GM23338 (cell line): ENCODE measurements around the gene CCT6B. TPM values are rescaled to one million over a fixed set of nuclear protein-coding genes. Genes with fewer than 3 reads are reported as not detected.

ENCODE experiments used
- ATAC-seq: fragments of 200-7000 bp; cut with Tn5 transposase; 3 replicates; pipeline ENCODE4 v1.9.1; 2020
- DNase-seq: peaks from one replicate; pipeline ENCODE4 v3.0.0-alpha.2; 2015; ENCODE audit warnings: low spot score
- H2AFZ ChIP-seq: fragments of 200-600 bp; sonication (generic); 2 replicates; pipeline ENCODE4 v1.8.0; 2016; ENCODE audit warnings: antibody characterized with exemption, mild to moderate bottlenecking, moderate library complexity
- H3F3A ChIP-seq: fragments of 200-600 bp; sonication (generic); replicated peaks from 2 replicates; pipeline ENCODE4 v1.8.0; 2017; ENCODE audit warnings: antibody characterized with exemption, mixed run types, low read depth
- H3K27ac ChIP-seq: fragments of 200-600 bp; sonication (generic); 2 replicates; pipeline ENCODE4 v1.6.1; 2016; ENCODE audit warnings: low read depth
- H3K27me3 ChIP-seq: fragments of 200-600 bp; sonication (generic); 2 replicates; pipeline ENCODE4 v1.8.0; 2016; ENCODE audit warnings: mild to moderate bottlenecking, mixed run types, moderate library complexity; ENCODE audit not compliant: insufficient read depth
- H3K36me3 ChIP-seq: fragments of 200-600 bp; sonication (generic); 2 replicates; pipeline ENCODE4 v1.8.0; 2016; ENCODE audit warnings: mild to moderate bottlenecking; ENCODE audit not compliant: insufficient read depth
- H3K4me1 ChIP-seq: fragments of 200-600 bp; sonication (generic); 2 replicates; pipeline ENCODE4 v1.8.0; 2016; ENCODE audit warnings: mild to moderate bottlenecking, moderate library complexity; ENCODE audit not compliant: insufficient read depth
- H3K4me2 ChIP-seq: fragments of 200-600 bp; sonication (generic); 2 replicates; pipeline ENCODE4 v1.7.1; 2017; ENCODE audit warnings: mixed run types
- H3K4me3 ChIP-seq: fragments of 200-600 bp; sonication (generic); 2 replicates; pipeline ENCODE4 v1.6.1; 2016; ENCODE audit warnings: mixed run types
- H3K79me2 ChIP-seq: fragments of 200-600 bp; sonication (generic); replicated peaks from 2 replicates; pipeline ENCODE4 v1.8.0; 2017; ENCODE audit warnings: mild to moderate bottlenecking; ENCODE audit not compliant: insufficient read depth
- H3K9me2 ChIP-seq: fragments of 200-600 bp; sonication (generic); 2 replicates; pipeline ENCODE4 v1.8.0; 2017; ENCODE audit not compliant: insufficient read depth
- H4K20me1 ChIP-seq: fragments of 200-600 bp; sonication (generic); replicated peaks from 2 replicates; pipeline ENCODE4 v1.8.0; 2017; ENCODE audit warnings: mild to moderate bottlenecking; ENCODE audit not compliant: insufficient read depth
- H3K27ac Mint-ChIP-seq: 2 replicates; pipeline ENCODE4 v1.8.0; 2020; ENCODE audit warnings: inconsistent platforms, mild to moderate bottlenecking, moderate library complexity, mixed read lengths
- H3K27me3 Mint-ChIP-seq: 3 replicates; pipeline ENCODE4 v1.8.0; 2022; ENCODE audit warnings: low read depth, mild to moderate bottlenecking, moderate library complexity, mixed read lengths, inconsistent platforms; ENCODE audit not compliant: insufficient read depth, poor library complexity
- H3K36me3 Mint-ChIP-seq: 3 replicates; pipeline ENCODE4 v1.8.0; 2021; ENCODE audit warnings: low read depth, mild to moderate bottlenecking, inconsistent platforms, moderate library complexity, mixed read lengths
- H3K4me1 Mint-ChIP-seq: 3 replicates; pipeline ENCODE4 v1.8.0; 2020; ENCODE audit warnings: mild to moderate bottlenecking, inconsistent platforms, mixed read lengths
- H3K4me3 Mint-ChIP-seq: 3 replicates; pipeline ENCODE4 v1.8.0; 2021; ENCODE audit warnings: moderate library complexity, mild to moderate bottlenecking, inconsistent platforms, mixed read lengths
- H3K9me3 Mint-ChIP-seq: 3 replicates; pipeline ENCODE4 v1.8.0; 2020; ENCODE audit warnings: moderate library complexity, mild to moderate bottlenecking, inconsistent platforms, mixed read lengths
- CREB1 ChIP-seq: fragments of 250-450 bp; sonication (Bioruptor Pico); IDR thresholded peaks from 2 replicates; pipeline ENCODE4 v1.5.0; 2020; ENCODE audit warnings: low read depth, mild to moderate bottlenecking, moderate library complexity
- CTCF ChIP-seq, 2 experiments: fragments of 200-600 bp in 1 of 2; sonication (generic) in 1 of 2; conservative IDR thresholded peaks; 2 replicates each; pipeline versions ENCODE4 v1.5.1 to v1.6.1; 2016 to 2017; ENCODE audit warnings: antibody characterized with exemption in 2 of 2, low read depth in 2 of 2, mild to moderate bottlenecking in 2 of 2, moderate library complexity in 1 of 2
- ETS1 ChIP-seq: IDR thresholded peaks from 2 replicates; pipeline ENCODE4 v1.6.1; 2016; ENCODE audit warnings: antibody characterized with exemption
- EZH2 ChIP-seq: fragments of 200-600 bp; sonication (generic); IDR thresholded peaks from one replicate; pipeline ENCODE4 v1.8.0; 2017; ENCODE audit warnings: antibody characterized with exemption, mild to moderate bottlenecking, low read depth; ENCODE audit not compliant: unreplicated experiment
- JUNB ChIP-seq: IDR thresholded peaks from one replicate; pipeline ENCODE4 v1.6.1; 2016; ENCODE audit warnings: antibody characterized with exemption; ENCODE audit not compliant: unreplicated experiment
- POLR2AphosphoS5 ChIP-seq: IDR thresholded peaks from 2 replicates; pipeline ENCODE4 v1.6.1; 2016; ENCODE audit warnings: antibody characterized with exemption, low read depth
- REST ChIP-seq: IDR thresholded peaks from one replicate; pipeline ENCODE4 v1.6.1; 2018; ENCODE audit warnings: antibody characterized with exemption; ENCODE audit not compliant: unreplicated experiment
- STAT1 ChIP-seq: IDR thresholded peaks from one replicate; pipeline ENCODE4 v1.6.1; 2016; ENCODE audit warnings: antibody characterized with exemption; ENCODE audit not compliant: unreplicated experiment
- ZNF114 ChIP-seq: fragments of 250-450 bp; sonication (Bioruptor Pico); IDR thresholded peaks from 2 replicates; pipeline ENCODE4 v1.5.0; 2020; ENCODE audit warnings: mild to moderate bottlenecking, moderate library complexity
- ZNF331 ChIP-seq: fragments of 250-450 bp; sonication (Bioruptor Pico); IDR thresholded peaks from 2 replicates; pipeline ENCODE4 v1.5.0; 2020; ENCODE audit warnings: low read depth, mild to moderate bottlenecking, moderate library complexity
- polyA plus RNA-seq: library from polyadenylated mRNA; unstranded; fragments of >200 nt; fragmentation: Nextera tagmentation; extraction: Ambion mirVana; gene quantifications from 2 replicates; pipeline ENCODE4 v1.2.1, GENCODE V29; 2016
- total RNA-seq: library from RNA; depleted of rRNA; stranded (reverse); fragments of >200 nt; shearing (Covaris generic); gene quantifications from 2 replicates; pipeline ENCODE4 v1.2.3, GENCODE V29; 2014

The CCT6B gene
- total and polyA plus RNA-seq, 2 experiments from 2014 or later = 0.94 to 1.1 TPM

GRCh38 chr17:34920676-34921075 is 40.6 kb downstream of the CCT6B start:
- Mint-ChIP-seq H3K4me1 (no peaks in the 10 kb centered on the region), H3K27ac (no peak overlapping the region), H3K27me3 (peaks cover 4% of the 10 kb centered on the region), H3K9me3 (0 out of 3 replicates have a peak, but pooled peaks cover under 1% of the 10 kb centered on the region), H3K36me3 (no peaks in the 10 kb centered on the region), H3K4me3 (no peak overlapping the region)
- Histone ChIP-seq H3F3A (no peaks in the 10 kb centered on the region), H4K20me1 (no peaks in the 10 kb centered on the region), H3K36me3 (no peaks in the 10 kb centered on the region), H3K4me2 (no peak overlapping the region), H3K4me3 (no peak overlapping the region), H3K4me1 (no peaks in the 10 kb centered on the region), H2AFZ (no peak overlapping the region), H3K79me2 (no peaks in the 10 kb centered on the region), H3K27me3 (no peaks in the 10 kb centered on the region), H3K9me2 (0 out of 2 replicates have a peak, but pooled peaks cover 3% of the 10 kb centered on the region), H3K27ac (no peak overlapping the region)
- TF ChIP-seq ZNF331 = no peak
- TF ChIP-seq CREB1 (CRISPR knock-in tag) = no peak
- no peak for TF ChIP-seq ETS1
- no peak for TF ChIP-seq CTCF (conservative IDR thresholded peaks at IDR 0.05; ENCODE audit: low read depth in 2 of 2)
- TF ChIP-seq EZH2 = no peak
- no peak for TF ChIP-seq REST
- ATAC-seq = no peak
- DNase-seq = no peak

GRCh38 chr17:34917381-34917780 is 43.9 kb downstream of the CCT6B start:
- no peak overlapping the region for H2AFZ ChIP-seq
- no peaks in the 10 kb centered on the region for H3F3A ChIP-seq
- H3K27ac Mint-ChIP-seq = no peak overlapping the region
- peaks cover 8% of the 10 kb centered on the region for H3K4me1 Mint-ChIP-seq
- no peaks in the 10 kb centered on the region for H3K4me1 ChIP-seq
- H3K36me3 ChIP-seq = no peaks in the 10 kb centered on the region
- no peaks in the 10 kb centered on the region for H3K79me2 ChIP-seq
- H3K4me3 Mint-ChIP-seq = no peak overlapping the region
- no peaks in the 10 kb centered on the region for H3K9me3 Mint-ChIP-seq
- H3K4me3 ChIP-seq = no peak overlapping the region
- H3K27ac ChIP-seq = no peak overlapping the region
- H3K36me3 Mint-ChIP-seq = no peaks in the 10 kb centered on the region
- H3K4me2 ChIP-seq = no peak overlapping the region
- peaks cover 4% of the 10 kb centered on the region for H3K27me3 Mint-ChIP-seq
- no peaks in the 10 kb centered on the region for H3K27me3 ChIP-seq
- no peaks in the 10 kb centered on the region for H4K20me1 ChIP-seq
- H3K9me2 ChIP-seq = 0 out of 2 replicates have a peak, but pooled peaks cover 3% of the 10 kb centered on the region
- DNase-seq = no peak
- no peak for ATAC-seq
- no peak for TF ChIP-seq CREB1 (CRISPR knock-in tag)
- no peak for TF ChIP-seq ZNF114 (CRISPR knock-in tag)
- TF ChIP-seq CTCF (conservative IDR thresholded peaks at IDR 0.05; ENCODE audit: low read depth in 2 of 2) = no peak
- no peak for TF ChIP-seq REST
- TF ChIP-seq POLR2AphosphoS5 = no peak
- TF ChIP-seq EZH2 = no peak
- TF ChIP-seq JUNB = no peak
- TF ChIP-seq STAT1 = no peak
- TF ChIP-seq ETS1 = no peak
